H1 (cell line): Measurements from ENCODE around the gene EPHA1. TPM values are rescaled to one million over a fixed set of nuclear protein-coding genes. Genes with fewer than 3 reads are reported as not detected.

Experiments
- CTCF ChIA-PET: fragments of 300-600 bp; sonication (Branson Sonifier 250); formaldehyde crosslinking; loops from one replicate; lab custom pipeline; 2021; ENCODE audit not compliant: partially characterized antibody; lab: Charles Lee
- POLR2A ChIA-PET: fragments of 300-600 bp; sonication (Branson Sonifier 250); formaldehyde crosslinking; loops from one replicate; lab custom pipeline; 2021; ENCODE audit warnings: inconsistent platforms; ENCODE audit not compliant: partially characterized antibody; lab: Charles Lee
- DNase-seq, 2 experiments: peaks; one replicate each; pipeline versions ENCODE4 v3.0.0 to v3.0.0-alpha.2; 2010 to 2022; ENCODE audit warnings: low spot score in 2 of 2, low read depth in 1 of 2, mixed read lengths in 1 of 2
- FAIRE-seq: peaks from 2 replicates; lab custom pipeline; 2011; peaks lifted over from hg19 to GRCh38; lab: Jason Lieb, UNC
- H2AFZ ChIP-seq: 2 replicates; pipeline ENCODE4 v1.8.1; 2012; ENCODE audit warnings: low read length, inconsistent platforms
- H2AK5ac ChIP-seq: 2 replicates; pipeline ENCODE4 v1.6.1; 2013; ENCODE audit warnings: low read depth, low read length
- H2BK120ac ChIP-seq: replicated peaks from 2 replicates; pipeline ENCODE3; 2013; ENCODE audit warnings: low read depth, low read length, inconsistent platforms
- H2BK12ac ChIP-seq: 2 replicates; pipeline ENCODE4 v1.6.1; 2013; ENCODE audit warnings: low read depth, low read length
- H2BK15ac ChIP-seq: 2 replicates; pipeline ENCODE4 v1.6.1; 2013; ENCODE audit warnings: low read length
- H2BK20ac ChIP-seq: 2 replicates; pipeline ENCODE4 v1.6.1; 2013; ENCODE audit warnings: low read length
- H2BK5ac ChIP-seq: 2 replicates; pipeline ENCODE4 v1.6.1; 2013; ENCODE audit warnings: low read depth, low read length
- H3K14ac ChIP-seq: 2 replicates; pipeline ENCODE4 v1.6.1; 2013; ENCODE audit warnings: inconsistent platforms; ENCODE audit not compliant: insufficient read length
- H3K18ac ChIP-seq: 2 replicates; pipeline ENCODE4 v1.6.1; 2013; ENCODE audit warnings: low read length; ENCODE audit errors: extremely low read depth
- H3K23ac ChIP-seq: 2 replicates; pipeline ENCODE4 v1.6.1; 2013; ENCODE audit warnings: inconsistent platforms; ENCODE audit not compliant: insufficient read length
- H3K23me2 ChIP-seq: 2 replicates; pipeline ENCODE4 v1.6.1; 2013; ENCODE audit warnings: low read depth, low read length
- H3K27ac ChIP-seq: 2 replicates; pipeline ENCODE4 v1.6.1; 2011; ENCODE audit warnings: low read depth, low read length, inconsistent platforms
- H3K27me3 ChIP-seq, 4 experiments: replicated peaks in 1 of 4; 1 replicate in 1 of 4; 2 replicates in 3 of 4; pipeline versions ENCODE4 v1.6.1 to v1.8.1; 2011 to 2013; ENCODE audit warnings: low read length in 3 of 4, mild to moderate bottlenecking in 3 of 4, inconsistent platforms in 2 of 4, mixed read lengths in 2 of 4, moderate library complexity in 1 of 4; ENCODE audit not compliant: control insufficient read depth in 3 of 4, insufficient read depth in 3 of 4; ENCODE audit errors: extremely low read depth in 1 of 4
- H3K36me3 ChIP-seq, 4 experiments: 2 replicates each; pipeline versions ENCODE4 v1.6.1 to v1.8.1; 2011 to 2013; ENCODE audit warnings: mild to moderate bottlenecking in 4 of 4, low read length in 3 of 4, moderate library complexity in 2 of 4, control low read depth in 1 of 4, inconsistent platforms in 1 of 4; ENCODE audit not compliant: insufficient read depth in 4 of 4, control insufficient read depth in 2 of 4
- H3K4ac ChIP-seq: replicated peaks from 2 replicates; pipeline ENCODE3; 2013; ENCODE audit warnings: low read length, low read depth, mixed read lengths, inconsistent platforms; ENCODE audit not compliant: insufficient read length
- H3K4me1 ChIP-seq, 4 experiments: replicated peaks in 1 of 4; 1 replicate in 1 of 4; 2 replicates in 3 of 4; pipeline versions ENCODE4 v1.6.1 to v1.8.1; 2011 to 2013; ENCODE audit warnings: low read length in 3 of 4, inconsistent platforms in 2 of 4, mixed read lengths in 1 of 4; ENCODE audit not compliant: insufficient read depth in 4 of 4, control insufficient read depth in 3 of 4
- H3K4me2 ChIP-seq, 2 experiments: 2 replicates each; pipeline versions ENCODE4 v1.6.1 to v1.8.1; 2011 to 2013; ENCODE audit warnings: low read depth in 2 of 2, low read length in 2 of 2, control low read depth in 1 of 2, inconsistent platforms in 1 of 2, mild to moderate bottlenecking in 1 of 2; ENCODE audit not compliant: insufficient read depth in 1 of 2
- H3K4me3 ChIP-seq, 4 experiments: fragments of 200-600, 300-600 bp in 1 of 4; sonication (generic), shearing (Covaris generic), sonication (Bioruptor Twin) in 1 of 4; 2 replicates each; pipeline versions ENCODE4 v1.5.1 to v1.8.1; 2011 to 2016; ENCODE audit warnings: low read length in 4 of 4, low read depth in 3 of 4, control low read depth in 2 of 4, inconsistent platforms in 2 of 4, mild to moderate bottlenecking in 2 of 4, mixed read lengths in 1 of 4, moderate library complexity in 1 of 4; ENCODE audit not compliant: insufficient read depth in 2 of 4; ENCODE audit errors: extremely low read depth in 1 of 4
- H3K56ac ChIP-seq: replicated peaks from 2 replicates; pipeline ENCODE3; 2013; ENCODE audit warnings: low read depth, mild to moderate bottlenecking, mixed read lengths, low read length, inconsistent platforms; ENCODE audit not compliant: insufficient read length
- H3K79me1 ChIP-seq: 2 replicates; pipeline ENCODE4 v1.6.1; 2013; ENCODE audit warnings: low read depth, low read length, control low read depth
- H3K79me2 ChIP-seq, 2 experiments: 2 replicates each; pipeline versions ENCODE4 v1.6.1 to v1.8.1; 2012 to 2013; ENCODE audit warnings: low read length in 2 of 2, mild to moderate bottlenecking in 2 of 2, inconsistent platforms in 1 of 2; ENCODE audit not compliant: insufficient read depth in 2 of 2, control insufficient read depth in 1 of 2
- H3K9ac ChIP-seq, 4 experiments: replicated peaks in 1 of 4; 1 replicate in 1 of 4; 2 replicates in 3 of 4; pipeline versions ENCODE4 v1.6.1 to v1.8.1; 2011 to 2013; ENCODE audit warnings: low read depth in 3 of 4, low read length in 3 of 4, control low read depth in 2 of 4, mild to moderate bottlenecking in 2 of 4, moderate library complexity in 2 of 4, inconsistent platforms in 1 of 4; ENCODE audit errors: extremely low read depth in 1 of 4
- H3K9me3 ChIP-seq, 2 experiments: 2 replicates each; pipeline versions ENCODE4 v1.6.1 to v1.8.1; 2012 to 2013; ENCODE audit warnings: mild to moderate bottlenecking in 2 of 2, moderate library complexity in 2 of 2, control low read depth in 1 of 2, inconsistent platforms in 1 of 2, low read depth in 1 of 2, low read length in 1 of 2, mixed read lengths in 1 of 2; ENCODE audit not compliant: insufficient read depth in 2 of 2
- H4K20me1 ChIP-seq, 2 experiments: replicated peaks in 1 of 2; 2 replicates each; pipeline versions ENCODE3 to v1.8.1; 2011 to 2013; ENCODE audit warnings: inconsistent platforms in 2 of 2, low read length in 2 of 2, mild to moderate bottlenecking in 1 of 2; ENCODE audit not compliant: insufficient read depth in 2 of 2, control insufficient read depth in 1 of 2
- H4K5ac ChIP-seq: 2 replicates; pipeline ENCODE4 v1.6.1; 2013; ENCODE audit warnings: low read length, low read depth, mixed read lengths, inconsistent platforms; ENCODE audit not compliant: insufficient read length
- H4K8ac ChIP-seq: 2 replicates; pipeline ENCODE4 v1.8.0; 2013; ENCODE audit warnings: mild to moderate bottlenecking, moderate library complexity, low read length, inconsistent platforms; ENCODE audit not compliant: insufficient read depth; ENCODE audit errors: extremely low read depth
- H4K91ac ChIP-seq: replicated peaks from 2 replicates; pipeline ENCODE3; 2013; ENCODE audit warnings: low read length, mixed read lengths, inconsistent platforms; ENCODE audit not compliant: insufficient read length
- BRCA1 ChIP-seq: IDR thresholded peaks from 2 replicates; pipeline ENCODE4 v1.6.1; 2012; ENCODE audit warnings: low read depth, low read length, improper control_type of control experiment
- CBX5 ChIP-seq: fragments of 300-800, 300-1000 bp; sonication (generic); IDR thresholded peaks from 2 replicates; pipeline ENCODE4 v1.7.1; 2016; ENCODE audit warnings: antibody characterized with exemption, low read length, low read depth
- E2F6 ChIP-seq: IDR thresholded peaks from 2 replicates; pipeline ENCODE4 v1.6.1; 2012; ENCODE audit warnings: inconsistent platforms
- KDM4A ChIP-seq: IDR thresholded peaks from one replicate; pipeline ENCODE4 v1.7.1; 2012; ENCODE audit warnings: low read depth, mild to moderate bottlenecking, moderate library complexity, low read length, inconsistent platforms; ENCODE audit not compliant: severe bottlenecking
- KDM5A ChIP-seq: fragments of 200-600 bp; IDR thresholded peaks from 2 replicates; pipeline ENCODE4 v1.7.1; 2012; ENCODE audit warnings: mild to moderate bottlenecking, low read length, inconsistent platforms, mixed read lengths
- NANOG ChIP-seq: IDR thresholded peaks from 2 replicates; pipeline ENCODE4 v1.6.1; 2011; ENCODE audit warnings: low read length, low read depth, mild to moderate bottlenecking, inconsistent platforms; ENCODE audit not compliant: insufficient read depth, poor library complexity, severe bottlenecking
- RAD21 ChIP-seq, 2 experiments: IDR thresholded peaks in 1 of 2; conservative IDR thresholded peaks in 1 of 2; 2 replicates each; pipeline ENCODE4 v1.6.1; 2011; ENCODE audit warnings: low read depth in 2 of 2, low read length in 2 of 2, improper control_type of control experiment in 1 of 2, inconsistent platforms in 1 of 2, mild to moderate bottlenecking in 1 of 2, moderate library complexity in 1 of 2
- RBBP5 ChIP-seq: IDR thresholded peaks from 2 replicates; pipeline ENCODE4 v1.7.1; 2012; ENCODE audit warnings: low read depth, mild to moderate bottlenecking, inconsistent platforms, low read length, moderate library complexity, borderline replicate concordance
- RNF2 ChIP-seq: fragments of 200-900, 300-1000 bp; sonication (generic); IDR thresholded peaks from 2 replicates; pipeline ENCODE4 v1.7.1; 2016; ENCODE audit warnings: borderline replicate concordance, low read depth, mild to moderate bottlenecking, antibody characterized with exemption, low read length; ENCODE audit not compliant: poor library complexity, severe bottlenecking; ENCODE audit errors: missing control alignments
- SIN3A ChIP-seq, 2 experiments: IDR thresholded peaks in 1 of 2; conservative IDR thresholded peaks in 1 of 2; 2 replicates each; pipeline ENCODE4 v1.6.1; 2011 to 2012; ENCODE audit warnings: low read length in 2 of 2, improper control_type of control experiment in 1 of 2, low read depth in 1 of 2, mild to moderate bottlenecking in 1 of 2
- WGBS, 2 experiments: shearing (Covaris generic) in 1 of 2; methylation state at CpG; one replicate each; pipeline versions ENCODE4 v1.1.6 to v1.1.7; 2013 to 2015; ENCODE audit warnings: low lambda C conversion rate in 2 of 2, mixed read lengths in 2 of 2, inconsistent platforms in 1 of 2, low coverage in 1 of 2, missing lambda C conversion rate in 1 of 2; ENCODE audit not compliant: insufficient replicate concordance in 2 of 2, insufficient coverage in 1 of 2, insufficient read length in 1 of 2; ENCODE audit errors: extremely low coverage in 1 of 2, missing lambda C conversion rate in 1 of 2; 5-methylcytosine and 5-hydroxymethylcytosine counted together
- polyA plus RNA-seq, 7 experiments: library from polyadenylated mRNA; depleted of rRNA in 3 of 7; stranded (reverse) in 5 of 7; unstranded in 2 of 7; fragments of >200 nt in 5 of 7; fragments of 200-250 nt in 2 of 7; gene quantifications; 1 replicate in 5 of 7; 2 replicates in 1 of 7; 4 replicates in 1 of 7; pipeline versions ENCODE4 v1.2.1 to v1.2.3, GENCODE V29; 2011 to 2013; ENCODE audit warnings: missing spikeins in 2 of 7, mixed read lengths in 2 of 7
- total RNA-seq: library from RNA; stranded (reverse); fragmentation: NEBNext Ultra II Directional; extraction: Animal tissue kit (Norgen Biotek cat#: 25700); gene quantifications from 2 replicates; pipeline ENCODE4 v1.2.1, GENCODE V29; 2021
- TF ChIP-seq, protein P1 (sequence below): IDR thresholded peaks from 2 replicates; pipeline ENCODE4 v1.6.1; 2011; ENCODE audit warnings: low read length, improper control_type of control experiment

Gene EPHA1
- total and polyA plus RNA-seq, 2 of the 8 experiments (the other 6 are each of a cell fraction or from before 2014, with no cell fraction given): 86.5 to 133 TPM

DNA sequence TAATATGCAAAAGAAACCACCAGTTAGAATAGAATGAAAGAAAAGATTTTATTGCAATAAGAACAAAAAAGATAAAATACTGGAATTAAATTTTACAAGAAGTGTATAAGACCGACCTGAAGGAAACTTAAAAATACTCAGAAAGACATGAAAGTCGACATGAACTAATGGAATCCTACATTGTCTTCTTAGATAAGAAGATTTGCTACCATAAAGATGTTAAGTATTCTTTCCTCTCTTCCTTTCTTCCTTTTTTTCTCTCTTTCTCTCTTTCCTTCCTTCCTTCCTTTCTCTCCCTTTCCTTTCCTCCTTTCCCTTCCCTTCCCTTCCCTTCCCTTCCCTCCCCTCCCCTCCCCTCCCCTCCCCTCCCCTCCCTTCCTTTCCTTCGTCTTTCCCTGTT is 41.1 kb upstream of the EPHA1 start:
- H3K56ac ChIP-seq: no peak overlapping the region
- no peak overlapping the region for H3K18ac ChIP-seq
- no peaks in the 10 kb centered on the region for H3K79me1 ChIP-seq
- no peak overlapping the region for H2BK12ac ChIP-seq
- WGBS, 2 experiments: 64% methylated on average over 3 of the region's 3 CpGs; no CpG with 5 or more reads in 1 of the 2 experiments
- H3K36me3 ChIP-seq: no peaks in the 10 kb centered on the region
- no peak overlapping the region for H3K9ac ChIP-seq
- H3K4me3 ChIP-seq: no peak overlapping the region
- H4K8ac ChIP-seq: no peak overlapping the region
- no peak overlapping the region for H3K27ac ChIP-seq
- no peaks in the 10 kb centered on the region for H3K27me3 ChIP-seq
- CTCF ChIA-PET: interaction anchor here (1.3 kb wide), 1 partner anchor 15 kb away, joined by 3 read pairs; no protein-coding TSS in a partner anchor
- FAIRE-seq (no peak), DNase-seq (no peak)
- H3K14ac ChIP-seq: no peak overlapping the region
- no peaks in the 10 kb centered on the region for H3K9me3 ChIP-seq
- no peak overlapping the region for H4K5ac ChIP-seq
- H3K4me1 ChIP-seq: peaks cover 0 to 6% (median 0%) of the 10 kb centered on the region in 4 experiments; a peak in 1 of 7 replicates
- H2BK5ac ChIP-seq: no peak overlapping the region
- no peaks in the 10 kb centered on the region for H3K23me2 ChIP-seq
- no peak overlapping the region for H2AK5ac ChIP-seq
- no peak overlapping the region for H3K4me2 ChIP-seq
- POLR2A ChIA-PET: no interaction called here
- no peaks in the 10 kb centered on the region for H3K79me2 ChIP-seq
- H4K20me1 ChIP-seq: no peaks in the 10 kb centered on the region
- no peak overlapping the region for H2BK20ac ChIP-seq
- no peak overlapping the region for H2AFZ ChIP-seq
- H3K4ac ChIP-seq: no peak overlapping the region
- no peak overlapping the region for H2BK15ac ChIP-seq
- no peak overlapping the region for H2BK120ac ChIP-seq
- H3K23ac ChIP-seq: no peak overlapping the region
- no peak overlapping the region for H4K91ac ChIP-seq
- TF ChIP-seq KDM4A (no peak), CBX5 (no peak), SIN3A (conservative IDR thresholded peaks at IDR 0.05 in 1 of 2, IDR thresholded peaks at IDR 0.05 in 1 of 2; ENCODE audit: low read depth in 1 of 2, low read length in 2 of 2) (no peak), RBBP5 (no peak), NANOG (no peak), RAD21 (IDR thresholded peaks at IDR 0.05 in 1 of 2, conservative IDR thresholded peaks at IDR 0.05 in 1 of 2; ENCODE audit: low read depth in 2 of 2, low read length in 2 of 2) (no peak), BRCA1 (no peak), KDM5A (no peak), RNF2 (no peak), E2F6 (no peak)
- TF ChIP-seq, protein P1, sequence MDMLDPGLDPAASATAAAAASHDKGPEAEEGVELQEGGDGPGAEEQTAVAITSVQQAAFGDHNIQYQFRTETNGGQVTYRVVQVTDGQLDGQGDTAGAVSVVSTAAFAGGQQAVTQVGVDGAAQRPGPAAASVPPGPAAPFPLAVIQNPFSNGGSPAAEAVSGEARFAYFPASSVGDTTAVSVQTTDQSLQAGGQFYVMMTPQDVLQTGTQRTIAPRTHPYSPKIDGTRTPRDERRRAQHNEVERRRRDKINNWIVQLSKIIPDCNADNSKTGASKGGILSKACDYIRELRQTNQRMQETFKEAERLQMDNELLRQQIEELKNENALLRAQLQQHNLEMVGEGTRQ: no peak
